ENCODE measurements around the gene EIF2D.

Gene EIF2D

DNA sequence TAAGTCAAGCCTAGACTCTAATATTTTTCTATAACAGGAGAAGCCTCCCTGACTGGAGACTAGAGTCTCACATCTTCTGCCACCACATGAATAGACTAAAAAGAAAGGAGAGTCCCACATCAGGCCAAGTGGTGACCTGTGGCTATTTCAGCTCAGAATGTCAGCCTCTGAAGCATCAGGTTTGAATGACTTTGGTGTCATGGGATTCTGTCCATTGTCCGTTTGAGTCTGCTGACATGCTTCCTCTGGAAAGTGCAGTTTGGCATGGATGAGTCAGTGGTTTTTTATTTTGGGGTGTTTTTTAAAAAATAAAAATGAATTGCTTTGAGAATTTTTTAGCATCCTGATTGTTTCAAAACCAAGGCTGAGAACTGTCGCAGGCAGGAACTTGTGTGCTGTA, 42.6 kb upstream of the EIF2D start:
- no peak overlapping the region for H3K27ac ChIP-seq (ENCODE audit: low read depth, low read length)
- H3K18ac ChIP-seq (ENCODE audit: low read length), result no peak overlapping the region
- H3K9me3 ChIP-seq (ENCODE audit: insufficient read depth, low read depth, low read length), result no peaks in the 10 kb centered on the region
- H3K79me2 ChIP-seq (ENCODE audit: control insufficient read depth, insufficient read depth, low read length, poor library complexity), result no peaks in the 10 kb centered on the region
- no peak overlapping the region for H4K12ac ChIP-seq (ENCODE audit: low read depth, low read length)
- H3K4me1 ChIP-seq (ENCODE audit: control insufficient read depth in 1 of 2, insufficient read depth in 2 of 2, low read length in 2 of 2), result no peaks in the 10 kb centered on the region
- H3K27me3 ChIP-seq (ENCODE audit: insufficient read depth, low read length), result no peaks in the 10 kb centered on the region
- no peaks in the 10 kb centered on the region for H3K36me3 ChIP-seq (ENCODE audit: control insufficient read depth in 1 of 2, insufficient read depth in 2 of 2, low read length in 2 of 2)
- no peak overlapping the region for H3K14ac ChIP-seq (ENCODE audit: low read length)
- H2AFZ ChIP-seq (ENCODE audit: insufficient read depth, low read length, poor library complexity), result no peak overlapping the region
- no peak overlapping the region for H4K91ac ChIP-seq (ENCODE audit: low read depth, low read length)
- no peak overlapping the region for H2BK5ac ChIP-seq (ENCODE audit: low read depth, low read length, poor library complexity)
- no peak overlapping the region for H3K4ac ChIP-seq (ENCODE audit: low read depth, low read length)
- H3K9ac ChIP-seq (ENCODE audit: low read length), result no peak overlapping the region
- H2BK12ac ChIP-seq (ENCODE audit: low read length), result no peak overlapping the region
- no peak overlapping the region for H3K4me2 ChIP-seq (ENCODE audit: low read length)
- no peak overlapping the region for H4K8ac ChIP-seq (ENCODE audit: low read depth, low read length)
- no peak for DNase-seq
- H2BK120ac ChIP-seq (ENCODE audit: insufficient read depth, low read length, poor library complexity), result no peak overlapping the region
- H3K23ac ChIP-seq (ENCODE audit: low read length), result no peak overlapping the region
- H3K79me1 ChIP-seq (ENCODE audit: low read length), result no peaks in the 10 kb centered on the region
- H3K4me3 ChIP-seq (ENCODE audit: low read depth, low read length), result no peak overlapping the region
- WGBS (ENCODE audit: extremely low coverage, insufficient coverage, insufficient read length), result no CpG with 5 or more reads among the region's 2 CpGs
- H2AK5ac ChIP-seq (ENCODE audit: low read length), result no peak overlapping the region

DNA sequence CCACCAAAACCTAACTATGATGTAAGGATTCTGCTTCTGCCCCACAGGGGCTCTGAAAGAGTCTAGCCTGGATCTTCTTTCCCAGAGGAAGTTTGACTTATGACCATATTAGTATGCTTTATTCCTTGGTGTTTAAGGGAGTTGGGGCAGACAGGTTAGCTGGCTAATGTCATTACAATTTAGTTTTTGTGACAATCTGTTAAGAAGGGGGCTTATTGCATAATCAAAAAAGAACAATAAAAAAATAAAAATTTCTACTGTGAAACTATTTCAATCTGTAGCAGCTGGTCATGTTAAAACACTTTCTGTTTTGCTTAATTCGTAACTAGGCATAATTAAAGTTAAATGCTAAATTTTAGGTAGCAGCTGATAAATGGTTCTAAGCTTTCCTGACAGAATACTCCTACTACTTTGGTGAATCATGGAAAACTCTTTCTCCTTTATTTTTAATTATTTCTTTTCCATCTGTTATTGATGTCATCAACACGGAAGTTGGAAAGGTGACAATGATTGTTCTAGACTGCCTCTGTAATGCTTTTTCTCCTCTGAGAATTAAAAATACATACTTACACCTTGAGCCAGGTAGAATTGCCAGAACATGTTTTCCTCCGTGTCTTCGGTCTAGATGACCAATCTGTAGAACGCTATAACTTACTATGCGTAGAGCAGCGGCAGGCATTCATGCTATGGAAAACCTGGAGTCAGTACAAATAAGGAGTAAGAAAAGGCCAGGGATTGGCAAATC, 41.6 kb upstream of the EIF2D start:
- H4K12ac ChIP-seq (ENCODE audit: low read depth, low read length), result no peak overlapping the region
- H2BK12ac ChIP-seq (ENCODE audit: low read length), result no peak overlapping the region
- no peak overlapping the region for H2AFZ ChIP-seq (ENCODE audit: insufficient read depth, low read length, poor library complexity)
- no peak overlapping the region for H3K14ac ChIP-seq (ENCODE audit: low read length)
- no peaks in the 10 kb centered on the region for H3K36me3 ChIP-seq (ENCODE audit: control insufficient read depth in 1 of 2, insufficient read depth in 2 of 2, low read length in 2 of 2)
- H3K9me3 ChIP-seq (ENCODE audit: insufficient read depth, low read depth, low read length), result no peaks in the 10 kb centered on the region
- H3K79me2 ChIP-seq (ENCODE audit: control insufficient read depth, insufficient read depth, low read length, poor library complexity), result no peaks in the 10 kb centered on the region
- no peak overlapping the region for H3K9ac ChIP-seq (ENCODE audit: low read length)
- no peak overlapping the region for H3K4me3 ChIP-seq (ENCODE audit: low read depth, low read length)
- H2AK5ac ChIP-seq (ENCODE audit: low read length), result no peak overlapping the region
- H3K79me1 ChIP-seq (ENCODE audit: low read length), result no peaks in the 10 kb centered on the region
- H3K4me1 ChIP-seq (ENCODE audit: control insufficient read depth in 1 of 2, insufficient read depth in 2 of 2, low read length in 2 of 2), result no peaks in the 10 kb centered on the region
- no peak overlapping the region for H3K4ac ChIP-seq (ENCODE audit: low read depth, low read length)
- WGBS (ENCODE audit: extremely low coverage, insufficient coverage, insufficient read length), result no CpG with 5 or more reads among the region's 7 CpGs
- no peak overlapping the region for H3K27ac ChIP-seq (ENCODE audit: low read depth, low read length)
- H2BK120ac ChIP-seq (ENCODE audit: insufficient read depth, low read length, poor library complexity), result no peak overlapping the region
- H4K91ac ChIP-seq (ENCODE audit: low read depth, low read length), result no peak overlapping the region
- no peak overlapping the region for H3K18ac ChIP-seq (ENCODE audit: low read length)
- no peak overlapping the region for H3K4me2 ChIP-seq (ENCODE audit: low read length)
- H3K27me3 ChIP-seq (ENCODE audit: insufficient read depth, low read length), result no peaks in the 10 kb centered on the region
- H4K8ac ChIP-seq (ENCODE audit: low read depth, low read length), result no peak overlapping the region
- no peak for DNase-seq
- H3K23ac ChIP-seq (ENCODE audit: low read length), result no peak overlapping the region
- H2BK5ac ChIP-seq (ENCODE audit: low read depth, low read length, poor library complexity), result no peak overlapping the region

DNA sequence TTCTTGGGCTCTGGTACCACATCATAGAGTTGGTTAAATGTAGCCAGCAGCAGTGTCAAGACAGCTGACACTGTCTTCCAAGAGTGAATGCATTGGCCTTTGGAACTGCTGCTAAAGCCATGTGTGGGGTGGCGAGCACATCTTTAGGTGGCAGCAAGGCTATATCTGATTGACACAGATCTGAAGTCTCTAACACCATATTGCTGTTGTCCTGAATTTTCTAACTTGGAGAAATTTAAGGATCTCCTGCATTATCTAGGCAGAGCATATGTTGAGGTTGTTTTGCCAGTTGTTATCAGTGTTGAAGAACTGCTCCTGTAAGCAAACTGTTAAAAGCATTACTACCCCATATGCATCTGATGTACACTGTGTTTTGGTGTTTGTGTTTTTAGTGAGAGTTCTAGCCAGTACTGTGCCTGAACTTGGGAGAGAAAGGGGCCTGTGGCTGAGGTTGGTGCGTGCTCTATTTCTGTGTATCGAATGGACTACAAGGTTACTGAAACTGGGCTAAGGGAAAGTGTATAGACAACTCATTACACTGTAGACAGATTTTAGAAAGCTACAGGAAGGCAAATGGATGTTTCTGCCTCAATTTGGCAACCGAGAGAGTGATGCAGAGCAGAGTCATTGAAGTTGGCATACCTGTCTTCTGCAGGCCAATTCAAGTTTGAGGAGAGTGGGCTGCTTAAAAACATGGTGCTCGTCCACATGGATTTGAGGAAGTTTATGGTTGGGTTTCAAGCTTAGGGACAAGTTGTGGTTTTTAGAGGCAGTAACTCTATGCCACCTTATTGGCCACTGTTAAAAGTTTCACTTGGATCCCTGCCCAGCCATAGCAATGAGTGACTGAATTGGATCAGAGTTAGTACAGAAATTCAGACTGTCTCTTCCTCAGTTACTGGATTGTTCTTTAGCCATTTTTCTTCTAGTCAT, 40.0 kb upstream of the EIF2D start:
- Histone ChIP-seq H3K9me3 (ENCODE audit: insufficient read depth, low read depth, low read length) (no peaks in the 10 kb centered on the region), H2AFZ (ENCODE audit: insufficient read depth, low read length, poor library complexity) (no peak overlapping the region), H2BK120ac (ENCODE audit: insufficient read depth, low read length, poor library complexity) (no peak overlapping the region), H3K79me1 (ENCODE audit: low read length) (no peaks in the 10 kb centered on the region), H4K12ac (ENCODE audit: low read depth, low read length) (no peak overlapping the region), H4K8ac (ENCODE audit: low read depth, low read length) (no peak overlapping the region), H3K27me3 (ENCODE audit: insufficient read depth, low read length) (no peaks in the 10 kb centered on the region), H3K27ac (ENCODE audit: low read depth, low read length) (no peak overlapping the region), H2AK5ac (ENCODE audit: low read length) (no peak overlapping the region), H3K4me2 (ENCODE audit: low read length) (no peak overlapping the region), H3K4ac (ENCODE audit: low read depth, low read length) (no peak overlapping the region), H3K23ac (ENCODE audit: low read length) (no peak overlapping the region), H2BK5ac (ENCODE audit: low read depth, low read length, poor library complexity) (no peak overlapping the region), H3K4me3 (ENCODE audit: low read depth, low read length) (no peak overlapping the region), H3K9ac (ENCODE audit: low read length) (no peak overlapping the region), H3K4me1 (ENCODE audit: control insufficient read depth in 1 of 2, insufficient read depth in 2 of 2, low read length in 2 of 2) (no peaks in the 10 kb centered on the region), H3K79me2 (ENCODE audit: control insufficient read depth, insufficient read depth, low read length, poor library complexity) (no peaks in the 10 kb centered on the region), H4K91ac (ENCODE audit: low read depth, low read length) (no peak overlapping the region), H2BK12ac (ENCODE audit: low read length) (no peak overlapping the region), H3K36me3 (ENCODE audit: control insufficient read depth in 1 of 2, insufficient read depth in 2 of 2, low read length in 2 of 2) (no peaks in the 10 kb centered on the region), H3K14ac (ENCODE audit: low read length) (no peak overlapping the region), H3K18ac (ENCODE audit: low read length) (no peak overlapping the region)
- DNase-seq, result no peak
- WGBS (ENCODE audit: extremely low coverage, insufficient coverage, insufficient read length), result no CpG with 5 or more reads among the region's 5 CpGs

DNA sequence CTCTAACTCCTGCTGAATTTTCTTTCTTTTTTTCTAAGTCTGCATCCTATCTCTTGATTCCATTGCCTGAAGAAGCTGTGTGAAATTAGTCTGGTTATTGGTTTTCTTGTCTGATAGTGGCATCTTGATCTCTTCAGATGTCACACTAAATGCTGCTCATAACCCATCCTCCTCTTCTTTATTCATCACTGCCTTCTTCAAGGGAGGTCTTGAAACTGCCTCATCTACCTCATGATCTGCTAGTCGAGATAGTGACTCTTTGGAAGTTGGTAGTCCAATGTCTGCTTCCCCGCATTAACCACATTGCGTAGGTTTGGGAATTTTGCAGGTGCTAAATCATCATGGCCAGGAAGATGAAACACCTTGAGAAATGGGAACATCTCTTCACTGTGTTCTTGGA, 38.7 kb upstream of the EIF2D start:
- H2BK5ac ChIP-seq (ENCODE audit: low read depth, low read length, poor library complexity), result no peak overlapping the region
- no peak overlapping the region for H3K4me2 ChIP-seq (ENCODE audit: low read length)
- no peak overlapping the region for H2BK120ac ChIP-seq (ENCODE audit: insufficient read depth, low read length, poor library complexity)
- H4K12ac ChIP-seq (ENCODE audit: low read depth, low read length), result no peak overlapping the region
- no peak overlapping the region for H3K18ac ChIP-seq (ENCODE audit: low read length)
- H3K9me3 ChIP-seq (ENCODE audit: insufficient read depth, low read depth, low read length), result no peaks in the 10 kb centered on the region
- H2BK12ac ChIP-seq (ENCODE audit: low read length), result no peak overlapping the region
- H4K8ac ChIP-seq (ENCODE audit: low read depth, low read length), result no peak overlapping the region
- WGBS (ENCODE audit: extremely low coverage, insufficient coverage, insufficient read length), result no CpG with 5 or more reads among the region's 3 CpGs
- H2AK5ac ChIP-seq (ENCODE audit: low read length), result no peak overlapping the region
- H3K79me1 ChIP-seq (ENCODE audit: low read length), result no peaks in the 10 kb centered on the region
- no peak overlapping the region for H3K23ac ChIP-seq (ENCODE audit: low read length)
- no peak overlapping the region for H3K9ac ChIP-seq (ENCODE audit: low read length)
- H3K36me3 ChIP-seq (ENCODE audit: control insufficient read depth in 1 of 2, insufficient read depth in 2 of 2, low read length in 2 of 2), result no peaks in the 10 kb centered on the region
- H3K4me1 ChIP-seq (ENCODE audit: control insufficient read depth in 1 of 2, insufficient read depth in 2 of 2, low read length in 2 of 2), result no peaks in the 10 kb centered on the region
- H3K4me3 ChIP-seq (ENCODE audit: low read depth, low read length), result no peak overlapping the region
- H3K79me2 ChIP-seq (ENCODE audit: control insufficient read depth, insufficient read depth, low read length, poor library complexity), result no peaks in the 10 kb centered on the region
- H3K27ac ChIP-seq (ENCODE audit: low read depth, low read length), result no peak overlapping the region
- no peak overlapping the region for H4K91ac ChIP-seq (ENCODE audit: low read depth, low read length)
- no peak overlapping the region for H3K4ac ChIP-seq (ENCODE audit: low read depth, low read length)
- DNase-seq, result no peak
- no peak overlapping the region for H2AFZ ChIP-seq (ENCODE audit: insufficient read depth, low read length, poor library complexity)
- no peaks in the 10 kb centered on the region for H3K27me3 ChIP-seq (ENCODE audit: insufficient read depth, low read length)
- H3K14ac ChIP-seq (ENCODE audit: low read length), result no peak overlapping the region

Data from trophoblast cell (in vitro differentiated cells and primary cell).